Astrocyte (in vitro differentiated cells and primary cell): ENCODE results near the gene KCNJ11. TPM values are rescaled to one million over a fixed set of nuclear protein-coding genes. Genes with fewer than 3 reads are reported as not detected.

Experiments used
- DNase-seq: peaks from one replicate; pipeline ENCODE4 v3.0.0-alpha.2; 2010; ENCODE audit warnings: low read depth
- FAIRE-seq: peaks from 2 replicates; lab custom pipeline; 2011; peaks lifted over from hg19 to GRCh38; lab: Jason Lieb, UNC
- H2AFZ ChIP-seq: 2 replicates; pipeline ENCODE4 v1.6.0; 2012; ENCODE audit warnings: low read depth, low read length, inconsistent platforms
- H3K27ac ChIP-seq: 2 replicates; pipeline ENCODE4 v1.5.1; 2011; ENCODE audit warnings: low read depth, low read length, inconsistent platforms
- H3K27me3 ChIP-seq: 2 replicates; pipeline ENCODE4 v1.6.0; 2011; ENCODE audit warnings: low read length, inconsistent platforms; ENCODE audit not compliant: insufficient read depth
- H3K36me3 ChIP-seq: 2 replicates; pipeline ENCODE4 v1.5.1; 2011; ENCODE audit warnings: low read length, inconsistent platforms; ENCODE audit not compliant: insufficient read depth
- H3K4me1 ChIP-seq: 2 replicates; pipeline ENCODE4 v1.5.1; 2011; ENCODE audit warnings: low read length, inconsistent platforms; ENCODE audit not compliant: insufficient read depth
- H3K4me2 ChIP-seq: 2 replicates; pipeline ENCODE4 v1.6.0; 2012; ENCODE audit warnings: low read length, inconsistent platforms
- H3K4me3 ChIP-seq: 2 replicates; pipeline ENCODE4 v1.5.1; 2011; ENCODE audit warnings: low read depth, mild to moderate bottlenecking, low read length, inconsistent platforms; ENCODE audit not compliant: insufficient read depth
- H3K79me2 ChIP-seq: 2 replicates; pipeline ENCODE4 v1.6.0; 2012; ENCODE audit warnings: mild to moderate bottlenecking, low read length, inconsistent platforms; ENCODE audit not compliant: insufficient read depth
- H3K9ac ChIP-seq: 2 replicates; pipeline ENCODE4 v1.6.0; 2012; ENCODE audit warnings: mild to moderate bottlenecking, low read length, inconsistent platforms
- H3K9me3 ChIP-seq: 2 replicates; pipeline ENCODE4 v1.5.1; 2012; ENCODE audit warnings: low read depth, mild to moderate bottlenecking, low read length, inconsistent platforms; ENCODE audit not compliant: insufficient read depth
- H4K20me1 ChIP-seq: 2 replicates; pipeline ENCODE4 v1.6.0; 2012; ENCODE audit warnings: low read length, inconsistent platforms; ENCODE audit not compliant: insufficient read depth
- H3K27ac Mint-ChIP-seq: one replicate; pipeline ENCODE4 v1.8.0; 2021; ENCODE audit warnings: mild to moderate bottlenecking, mixed read lengths; ENCODE audit not compliant: unreplicated experiment
- H3K27me3 Mint-ChIP-seq: one replicate; pipeline ENCODE4 v1.8.0; 2021; ENCODE audit warnings: low read depth, mixed read lengths; ENCODE audit not compliant: unreplicated experiment
- H3K36me3 Mint-ChIP-seq: one replicate; pipeline ENCODE4 v1.8.0; 2021; ENCODE audit warnings: low read depth, mixed read lengths; ENCODE audit not compliant: unreplicated experiment
- H3K4me1 Mint-ChIP-seq: one replicate; pipeline ENCODE4 v1.8.0; 2021; ENCODE audit warnings: low read depth, mixed read lengths; ENCODE audit not compliant: unreplicated experiment
- H3K4me3 Mint-ChIP-seq: one replicate; pipeline ENCODE4 v1.8.0; 2021; ENCODE audit warnings: mild to moderate bottlenecking, moderate library complexity, mixed read lengths; ENCODE audit not compliant: unreplicated experiment
- H3K9me3 Mint-ChIP-seq: one replicate; pipeline ENCODE4 v1.8.0; 2021; ENCODE audit warnings: mild to moderate bottlenecking, mixed read lengths; ENCODE audit not compliant: unreplicated experiment
- CTCF ChIP-seq: IDR thresholded peaks from 2 replicates; pipeline ENCODE4 v1.5.1; 2011; ENCODE audit warnings: low read depth, mild to moderate bottlenecking, inconsistent platforms, low read length, moderate library complexity; ENCODE audit not compliant: insufficient read depth
- EZH2 ChIP-seq: IDR thresholded peaks from 2 replicates; pipeline ENCODE4 v1.6.1; 2012; ENCODE audit warnings: mild to moderate bottlenecking, low read length, inconsistent platforms; ENCODE audit not compliant: insufficient read depth
- total RNA-seq: library from RNA; stranded (reverse); gene quantifications from 2 replicates; pipeline ENCODE4 v1.2.1, GENCODE V29; 2021

Gene KCNJ11
- total RNA-seq, 1 donor from 2014 or later: 0.43 TPM

GRCh38 chr11:17403980-17404759 lies 15.7 kb upstream of the KCNJ11 start:
- Mint-ChIP-seq H3K27me3 (peaks cover 35% of the 10 kb centered on the region), H3K36me3 (no peaks in the 10 kb centered on the region), H3K27ac (no peak overlapping the region), H3K4me3 (no peak overlapping the region), H3K9me3 (peaks cover 6% of the 10 kb centered on the region), H3K4me1 (no peaks in the 10 kb centered on the region)
- H3K4me2 ChIP-seq: no peak overlapping the region
- H4K20me1 ChIP-seq: no peaks in the 10 kb centered on the region
- FAIRE-seq (no peak), DNase-seq (peak; percentile 41)
- H3K9ac ChIP-seq: no peak overlapping the region
- no peaks in the 10 kb centered on the region for H3K36me3 ChIP-seq
- H3K27ac ChIP-seq: no peak overlapping the region
- no peak for TF ChIP-seq CTCF
- no peak for TF ChIP-seq EZH2
- no peak overlapping the region for H3K4me3 ChIP-seq
- H3K9me3 ChIP-seq: no peaks in the 10 kb centered on the region
- H3K79me2 ChIP-seq: no peaks in the 10 kb centered on the region
- H3K27me3 ChIP-seq: no peaks in the 10 kb centered on the region
- no peak overlapping the region for H2AFZ ChIP-seq
- H3K4me1 ChIP-seq: no peaks in the 10 kb centered on the region

GRCh38 chr11:17402486-17402885 lies 14.0 kb upstream of the KCNJ11 start:
- H3K27ac ChIP-seq: no peak overlapping the region
- Mint-ChIP-seq H3K27ac (no peak overlapping the region), H3K27me3 (peaks cover 41% of the 10 kb centered on the region), H3K4me3 (no peak overlapping the region), H3K36me3 (no peaks in the 10 kb centered on the region), H3K9me3 (peaks cover under 1% of the 10 kb centered on the region), H3K4me1 (no peaks in the 10 kb centered on the region)
- no peaks in the 10 kb centered on the region for H3K79me2 ChIP-seq
- H2AFZ ChIP-seq: no peak overlapping the region
- peaks cover 2% of the 10 kb centered on the region for H3K27me3 ChIP-seq
- DNase-seq: no peak
- no peak overlapping the region for H3K9ac ChIP-seq
- H3K4me2 ChIP-seq: no peak overlapping the region
- no peak for TF ChIP-seq EZH2
- no peak for TF ChIP-seq CTCF
- no peaks in the 10 kb centered on the region for H3K36me3 ChIP-seq
- no peaks in the 10 kb centered on the region for H3K9me3 ChIP-seq
- H3K4me3 ChIP-seq: no peak overlapping the region
- no peaks in the 10 kb centered on the region for H4K20me1 ChIP-seq
- no peak for FAIRE-seq
- no peaks in the 10 kb centered on the region for H3K4me1 ChIP-seq

- Mint-ChIP-seq H3K27ac (no peak overlapping the region), H3K36me3 (no peaks in the 10 kb centered on the region), H3K27me3 (peaks cover 41% of the 10 kb centered on the region), H3K4me3 (no peak overlapping the region), H3K4me1 (no peaks in the 10 kb centered on the region), H3K9me3 (no peaks in the 10 kb centered on the region)
- Histone ChIP-seq H3K36me3 (no peaks in the 10 kb centered on the region), H3K4me3 (no peak overlapping the region), H3K27ac (no peak overlapping the region), H3K9me3 (no peaks in the 10 kb centered on the region), H3K4me2 (no peak overlapping the region), H3K27me3 (peaks cover 2% of the 10 kb centered on the region), H3K79me2 (no peaks in the 10 kb centered on the region), H3K4me1 (no peaks in the 10 kb centered on the region), H3K9ac (no peak overlapping the region), H2AFZ (no peak overlapping the region), H4K20me1 (no peaks in the 10 kb centered on the region)
- no peak for DNase-seq
- no peak for FAIRE-seq
- TF ChIP-seq CTCF: no peak
- TF ChIP-seq EZH2: no peak
These were observed 13.4 kb upstream of the KCNJ11 start for GRCh38 chr11:17401841-17402240.
